HG03521 (cell line): Measurements from ENCODE around the gene KCNJ12.

Source experiments
- ATAC-seq: cut with Tn5 transposase; IDR thresholded peaks from one replicate; pipeline ENCODE4 v1.9.1; 2021; ENCODE audit warnings: mild to moderate bottlenecking, moderate library complexity; ENCODE audit not compliant: unreplicated experiment

KCNJ12 gene

DNA sequence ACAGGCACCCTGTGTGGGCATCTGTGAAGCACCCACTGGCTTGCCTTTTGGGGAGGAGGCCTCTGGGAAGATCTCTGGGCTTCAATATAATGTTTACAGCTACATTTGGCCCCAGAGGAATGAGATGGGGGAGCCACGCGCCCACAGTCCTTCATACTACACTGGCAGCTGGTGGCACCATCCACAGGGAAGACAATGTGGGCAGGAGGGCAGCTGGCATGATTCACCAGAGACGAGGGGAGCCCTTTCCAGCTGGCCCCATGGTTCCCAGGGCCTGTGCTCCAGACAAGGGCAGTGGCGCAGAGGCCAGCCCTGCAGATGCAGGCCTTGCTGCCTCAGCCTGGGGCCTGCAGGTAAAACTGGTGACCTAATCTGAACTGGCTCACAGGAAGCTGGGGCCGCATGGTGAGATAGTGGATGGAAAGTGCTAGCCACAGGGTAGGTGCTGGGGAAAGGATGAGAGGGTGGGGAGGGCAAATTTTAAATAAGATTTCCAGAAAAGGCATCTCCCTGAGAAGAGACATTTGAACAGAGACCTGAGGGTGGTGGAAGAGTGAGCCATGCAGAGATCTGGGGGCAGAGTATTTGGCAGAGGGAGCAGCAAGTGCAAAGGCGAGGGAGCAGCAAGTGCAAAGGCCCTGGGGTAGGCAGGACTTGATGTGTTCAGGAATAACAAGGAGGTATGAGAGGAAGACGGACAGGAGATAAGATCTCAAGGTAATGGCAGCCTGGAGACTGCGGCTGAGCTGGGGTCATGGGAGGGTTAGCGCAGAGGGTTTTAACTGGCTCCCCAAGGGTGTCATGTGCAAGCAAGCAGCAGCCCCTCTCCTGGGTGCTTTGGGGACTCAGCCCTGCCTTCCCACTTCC is 12.1 kb upstream of the KCNJ12 start:
- no peak for ATAC-seq

DNA sequence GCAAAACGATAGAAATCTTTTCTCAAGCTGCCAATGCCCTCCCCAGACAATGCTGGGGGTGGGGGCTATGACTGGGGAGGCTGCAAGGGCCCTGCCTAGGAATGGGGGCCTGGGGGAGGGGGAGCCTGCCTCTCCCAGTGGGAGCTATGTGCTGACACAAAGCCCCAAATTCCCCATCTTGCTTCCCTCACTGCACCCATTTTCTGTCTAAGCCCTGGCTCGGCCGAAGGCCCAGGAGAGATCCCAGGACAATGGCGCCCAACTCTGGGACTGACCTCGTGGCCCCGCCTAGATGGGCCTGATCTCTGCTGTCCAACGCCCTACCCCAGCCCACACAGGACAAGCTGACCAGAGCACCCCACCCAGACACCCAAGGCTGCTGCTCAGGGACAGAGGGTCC is 11.1 kb upstream of the KCNJ12 start:
- ATAC-seq: no peak

DNA sequence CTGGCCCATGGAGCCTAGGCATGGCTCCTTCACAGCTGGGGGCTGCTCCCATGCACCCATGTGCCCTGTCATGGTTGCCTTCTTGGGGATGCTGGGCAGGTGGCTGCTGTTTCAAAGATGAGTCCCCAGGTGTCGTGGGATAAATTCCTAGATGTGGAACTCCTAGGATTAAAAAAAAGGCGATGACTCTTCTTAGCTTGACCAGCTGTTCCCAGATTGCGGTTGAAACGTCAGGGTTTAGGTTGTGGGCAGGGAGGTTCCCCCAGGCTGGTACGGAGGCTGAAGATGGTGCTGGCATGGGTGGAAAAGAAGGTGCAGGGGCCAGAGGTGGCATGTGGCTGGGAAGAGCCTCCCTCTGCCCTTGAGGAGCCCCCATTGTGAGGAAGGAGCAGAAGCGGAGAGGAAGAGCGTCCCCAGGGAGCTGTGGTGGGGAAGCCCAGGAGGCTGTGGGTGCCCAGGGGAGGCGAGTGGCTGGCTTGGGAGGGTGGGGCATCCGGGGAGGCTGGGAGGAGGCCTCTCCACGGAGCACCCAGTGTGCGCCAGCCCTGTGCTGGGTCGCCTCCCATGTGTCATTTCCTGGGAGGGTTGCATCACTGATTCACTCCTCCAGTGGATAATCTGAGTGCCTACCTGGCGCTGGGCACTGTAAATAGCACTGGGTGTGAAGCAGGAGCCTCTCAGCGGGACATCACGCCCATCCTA is 7.5 kb upstream of the KCNJ12 start:
- no peak for ATAC-seq

DNA sequence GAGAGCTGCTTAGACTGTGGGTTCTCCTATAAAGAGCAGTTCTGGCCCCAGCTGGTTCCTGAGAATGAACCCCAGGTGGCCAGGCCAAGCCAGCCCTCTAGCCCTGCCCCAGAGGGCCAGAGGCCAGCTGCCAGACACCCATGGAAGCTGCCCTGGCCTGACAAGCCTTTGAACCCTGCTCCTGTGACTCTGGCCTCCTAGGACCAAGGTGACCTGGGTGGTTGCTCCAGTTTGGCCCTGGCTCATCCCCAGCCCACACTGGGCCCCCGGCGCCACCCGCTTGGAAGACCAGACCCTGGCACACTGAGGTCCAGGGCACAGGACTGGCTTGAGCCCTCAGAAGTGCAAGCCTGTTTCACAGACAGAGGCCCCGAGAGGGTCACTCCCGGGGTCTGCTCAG is 6.8 kb upstream of the KCNJ12 start:
- no peak for ATAC-seq

DNA sequence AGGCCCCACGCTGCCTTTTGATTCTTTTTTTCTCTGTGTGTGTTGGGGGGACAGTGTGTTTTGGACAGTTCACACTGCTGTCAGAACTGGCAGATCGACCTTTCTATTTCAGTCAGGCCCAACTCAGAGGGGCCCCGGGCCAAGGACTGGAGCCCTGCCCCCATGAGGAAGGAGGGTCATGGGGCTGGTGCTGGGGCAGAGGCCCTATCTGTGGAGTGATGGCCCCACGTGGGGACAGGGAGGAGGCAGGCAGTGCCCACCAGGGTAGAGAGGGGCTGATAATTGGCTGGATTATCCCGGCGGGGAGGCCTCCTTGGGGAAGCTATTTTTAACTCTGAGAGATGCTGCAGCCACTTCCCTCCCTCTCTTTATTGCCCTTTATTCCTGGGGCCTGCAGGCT is 5.7 kb upstream of the KCNJ12 start:
- ATAC-seq: no peak

DNA sequence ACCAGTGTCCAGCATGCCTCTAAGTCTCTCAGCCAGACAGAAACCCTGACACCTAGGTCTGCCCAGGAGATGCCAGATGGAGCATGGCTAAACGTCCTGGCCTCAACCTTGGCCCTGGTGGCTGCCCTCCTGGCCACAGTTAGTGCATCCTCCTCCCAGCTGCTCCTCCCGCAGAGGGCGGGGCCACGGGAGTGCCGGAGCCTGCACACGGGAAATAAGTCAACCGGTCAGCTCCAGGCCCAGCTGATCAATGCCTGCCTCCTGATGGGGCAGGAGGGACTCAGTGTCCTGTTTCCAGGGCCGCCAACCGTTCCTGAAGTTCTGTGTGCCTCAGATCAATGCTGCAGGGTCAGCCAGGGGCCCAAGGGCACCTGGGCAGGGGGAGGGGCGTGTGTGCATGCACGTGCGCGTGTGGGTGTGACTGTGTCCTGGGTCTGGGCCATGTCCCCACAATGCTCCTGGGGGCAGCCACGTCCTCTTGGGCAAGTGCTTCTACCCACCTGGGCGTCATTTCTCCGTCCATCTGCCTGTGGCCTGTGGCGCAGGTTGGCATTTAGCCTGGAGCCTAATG is 4.6 kb upstream of the KCNJ12 start:
- ATAC-seq: no peak

DNA sequence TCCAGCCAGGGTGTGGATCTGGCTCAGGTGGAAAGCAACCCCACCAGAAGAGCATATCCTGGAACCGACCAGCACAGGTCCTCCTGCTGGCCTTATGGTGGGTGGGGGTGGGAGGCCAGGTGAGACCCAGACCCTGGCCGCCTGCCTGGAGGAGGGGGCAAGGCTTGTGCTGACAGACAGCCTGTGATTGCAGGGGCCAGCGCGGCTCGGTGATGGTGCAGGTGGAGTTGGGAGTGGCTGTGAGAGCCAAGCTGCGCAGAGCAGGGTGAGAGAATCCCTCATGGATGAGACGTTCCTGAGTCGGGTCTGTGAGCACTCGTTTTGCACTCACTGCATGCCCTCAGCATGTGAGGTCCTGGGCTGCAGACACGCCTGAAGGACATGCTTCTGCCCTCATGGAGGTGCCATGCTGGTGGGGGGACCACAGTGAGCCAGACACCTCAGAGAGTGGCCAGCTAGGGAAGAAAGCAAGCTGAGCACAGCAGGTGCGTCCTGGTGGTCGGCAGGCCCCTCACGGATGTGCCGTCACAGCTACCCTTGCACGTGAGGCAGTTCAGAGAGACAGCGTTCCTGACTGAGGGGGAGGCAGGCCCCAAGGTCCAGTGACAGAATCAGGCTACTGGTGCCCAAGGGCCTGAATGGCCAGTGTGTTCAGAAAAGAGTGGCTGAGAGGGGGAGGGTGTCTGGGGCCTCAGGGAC is 3.8 kb upstream of the KCNJ12 start:
- no peak for ATAC-seq

DNA sequence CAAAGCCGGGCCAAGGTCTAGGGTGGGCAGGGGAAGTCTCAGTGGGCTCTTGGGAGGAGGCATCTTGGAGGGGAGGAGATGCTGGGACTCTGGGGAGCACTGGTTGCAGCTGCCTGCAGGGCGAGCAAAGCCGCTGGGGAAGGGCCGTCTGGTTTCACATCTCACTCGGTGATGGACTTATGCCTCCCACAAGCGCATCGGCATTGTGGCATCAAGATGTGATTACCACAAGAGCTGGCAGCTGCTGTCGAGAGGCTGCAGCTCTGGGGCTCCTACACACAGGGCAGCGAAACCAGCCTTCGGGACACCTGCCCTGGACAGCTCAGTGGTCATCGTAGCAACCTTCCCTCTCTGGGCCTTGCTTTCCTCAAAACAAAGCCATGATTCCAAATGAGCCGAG is 3.1 kb upstream of the KCNJ12 start:
- ATAC-seq: no peak

DNA sequence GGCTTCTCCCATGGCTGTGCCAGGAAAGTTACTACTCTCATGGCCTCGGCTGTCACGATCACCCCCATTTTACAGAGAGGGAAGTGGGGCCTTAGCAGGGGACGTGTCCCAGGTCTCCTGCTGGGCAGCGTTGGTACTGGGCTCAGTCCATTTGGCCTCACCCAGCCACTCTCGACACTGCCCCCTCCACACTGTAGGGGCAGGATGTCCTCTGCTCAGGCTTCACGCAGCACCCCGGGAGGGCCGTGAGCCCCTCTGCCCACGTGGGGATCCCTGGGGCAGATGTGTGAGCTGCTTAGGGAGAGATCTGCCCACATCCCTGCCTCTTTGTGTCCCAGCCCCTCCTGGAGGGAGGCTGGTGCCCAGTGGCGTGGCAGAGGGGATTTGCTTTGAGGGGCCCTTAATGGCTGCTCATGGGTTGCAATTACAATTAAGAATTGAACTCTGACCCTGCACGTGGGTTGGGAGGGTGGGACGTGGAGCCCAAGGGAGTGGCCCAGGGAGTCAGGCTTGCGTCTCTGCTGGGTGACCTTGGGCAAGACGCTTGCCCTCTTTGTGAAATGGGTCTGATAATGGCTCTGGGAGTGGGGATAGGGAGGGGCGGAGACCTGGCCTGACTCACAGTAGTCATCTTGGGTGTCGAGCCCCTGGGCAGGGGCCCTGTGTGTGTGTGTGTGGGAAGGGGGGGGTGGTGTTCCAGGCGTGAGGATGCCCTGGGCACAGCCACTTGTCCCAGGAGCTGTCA is 2.3 kb upstream of the KCNJ12 start:
- ATAC-seq: no peak

DNA sequence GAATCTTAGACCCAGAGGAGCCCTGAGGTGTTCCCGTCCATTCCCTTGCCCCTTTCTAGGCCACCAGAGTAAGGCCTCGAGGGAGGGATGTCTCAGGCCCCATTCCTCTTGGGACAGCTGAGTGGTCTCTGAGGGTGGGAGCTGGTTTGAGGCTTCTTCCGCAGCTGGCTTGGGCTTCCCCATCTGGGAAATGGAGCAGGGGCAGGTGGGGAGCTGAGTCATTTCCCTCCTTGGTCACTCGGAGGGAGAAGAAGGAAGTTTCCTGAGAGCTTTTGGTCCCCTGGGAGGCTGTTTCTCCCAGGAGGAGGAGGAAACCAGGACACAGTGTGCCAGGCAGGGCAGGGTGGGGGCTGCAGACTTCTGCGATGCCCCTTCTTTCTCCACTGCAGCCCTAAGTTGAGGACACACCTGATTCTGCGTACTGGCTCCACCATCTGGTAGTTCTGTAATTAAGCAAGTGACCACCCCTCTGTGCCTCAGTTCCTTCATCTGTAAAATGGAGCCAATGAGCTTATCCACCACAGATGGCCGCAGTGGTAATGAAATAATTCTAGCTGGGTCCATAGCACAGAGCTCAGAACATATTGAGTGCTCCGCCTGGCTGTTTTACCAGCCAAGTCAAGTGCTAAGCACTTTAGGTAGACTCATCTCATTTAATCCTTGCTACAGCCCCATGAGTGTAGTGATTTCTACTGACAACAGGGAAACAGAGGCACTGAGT is 1.6 kb upstream of the KCNJ12 start:
- no peak for ATAC-seq

DNA sequence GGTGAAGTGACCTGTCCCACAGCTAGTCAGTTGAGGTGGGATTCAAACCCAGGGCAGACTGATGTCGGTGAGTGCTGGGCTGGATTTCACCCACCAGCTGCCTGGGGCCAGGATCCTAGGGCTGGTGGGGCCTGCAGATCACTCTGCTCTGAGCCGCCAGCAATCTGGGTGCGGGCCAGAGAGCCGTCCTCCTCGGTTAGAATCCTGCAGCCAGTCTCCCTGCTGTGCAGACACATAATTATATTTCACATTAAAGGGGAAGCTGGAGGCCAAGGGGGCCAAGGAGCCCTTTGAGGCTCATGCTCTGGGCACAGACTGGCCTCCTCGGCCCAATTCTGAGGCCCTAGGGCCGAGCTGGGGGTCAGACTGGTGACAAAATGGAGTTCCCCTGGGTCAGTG is 996 bp upstream of the KCNJ12 start:
- ATAC-seq: no peak

DNA sequence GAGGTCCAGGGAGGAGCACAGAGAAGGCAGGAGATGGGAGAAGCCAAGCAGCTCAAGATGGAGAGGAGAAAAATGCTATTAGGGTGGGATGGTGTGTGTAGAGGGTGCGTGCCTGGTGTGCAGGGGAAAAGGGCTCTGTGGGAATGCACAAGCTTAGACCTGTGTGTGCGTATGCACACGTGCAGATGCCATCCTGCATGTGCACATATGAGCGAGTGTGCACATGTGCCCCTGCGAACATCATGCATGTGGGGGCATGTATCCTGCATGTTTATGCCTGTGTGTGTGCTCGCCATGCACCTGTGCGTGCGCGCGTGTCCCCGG is 438 bp upstream of the KCNJ12 start:
- no peak for ATAC-seq

DNA sequence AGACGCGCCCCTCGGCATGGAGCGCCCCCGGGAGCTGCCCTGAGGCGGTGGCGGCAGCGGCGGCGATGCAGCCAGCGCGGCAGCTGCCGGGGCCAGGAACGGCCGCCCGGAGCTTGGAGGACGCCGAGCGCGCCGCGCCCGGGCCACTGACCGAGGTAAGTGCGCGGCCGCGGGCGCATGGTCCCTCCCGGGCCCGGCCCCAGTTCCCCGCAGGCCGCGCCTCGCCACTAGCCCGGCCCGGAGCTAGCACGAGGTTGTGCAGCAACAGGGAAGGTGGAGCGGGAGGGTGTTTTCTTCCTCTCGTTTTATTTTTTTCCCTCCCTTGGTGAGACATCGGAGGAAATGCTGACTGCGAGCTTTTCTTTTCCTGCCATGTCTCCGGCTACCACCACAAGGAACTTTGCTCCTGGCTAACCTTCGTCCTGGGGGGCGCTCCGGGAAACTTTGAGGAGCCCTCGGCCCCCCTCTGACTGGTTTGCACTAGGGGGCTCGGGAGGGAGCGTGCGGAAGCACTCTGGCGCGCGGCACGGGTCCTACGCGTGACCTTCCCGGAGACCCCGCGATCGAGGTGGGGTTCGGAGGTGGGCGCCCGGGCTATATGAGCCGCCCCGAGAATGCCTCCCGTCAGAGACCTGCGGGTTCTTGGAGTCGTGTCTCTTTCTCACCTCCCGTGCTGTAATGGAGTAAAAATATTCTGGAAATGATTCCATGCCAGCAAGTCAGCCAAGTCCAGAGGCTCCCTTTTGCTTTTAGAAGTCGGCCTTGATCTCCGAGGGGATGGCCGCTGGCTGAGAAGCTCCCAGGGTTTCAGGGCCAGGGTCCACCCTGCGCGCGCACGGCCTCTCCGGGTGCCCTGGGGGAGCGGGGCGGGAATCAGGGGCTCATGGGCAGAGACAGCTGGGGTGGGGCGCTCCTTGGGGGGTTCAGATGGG is 868 bp downstream of the KCNJ12 start:
- ATAC-seq: no peak

DNA sequence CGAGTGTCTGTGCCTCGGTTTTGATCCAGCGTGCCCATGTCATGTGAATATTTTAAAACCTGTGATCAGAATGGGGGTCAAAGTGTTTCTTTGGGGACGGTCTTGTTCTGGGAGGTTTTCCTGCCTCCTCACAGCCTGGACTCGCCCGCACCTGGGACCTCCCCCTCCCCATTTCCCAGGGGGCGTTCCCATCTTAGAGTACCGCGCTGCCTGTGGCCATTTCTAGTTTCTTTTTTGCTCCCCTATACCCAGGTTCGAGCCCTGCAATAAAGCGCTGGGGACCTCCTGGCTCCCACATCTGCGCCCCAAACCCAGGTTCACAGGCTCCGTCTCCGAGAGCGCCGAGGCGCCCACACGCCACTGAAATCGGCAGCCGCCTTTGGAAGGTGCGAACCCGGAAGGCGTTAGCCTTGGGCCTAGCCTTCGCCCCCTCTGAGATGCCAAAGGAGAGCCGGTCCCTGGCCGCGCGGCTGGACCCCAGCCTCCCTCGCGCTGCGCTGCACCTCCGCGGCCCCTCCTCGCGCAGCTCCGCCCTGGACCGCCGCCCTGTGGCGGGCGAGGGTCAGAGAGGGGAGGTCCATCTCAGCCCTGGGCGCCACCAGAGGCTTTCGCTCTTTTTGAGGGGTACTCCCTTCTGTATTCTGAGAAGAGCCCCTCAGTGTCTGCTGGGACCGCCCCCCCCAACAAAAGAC is 1.7 kb downstream of the KCNJ12 start:
- ATAC-seq: no peak

DNA sequence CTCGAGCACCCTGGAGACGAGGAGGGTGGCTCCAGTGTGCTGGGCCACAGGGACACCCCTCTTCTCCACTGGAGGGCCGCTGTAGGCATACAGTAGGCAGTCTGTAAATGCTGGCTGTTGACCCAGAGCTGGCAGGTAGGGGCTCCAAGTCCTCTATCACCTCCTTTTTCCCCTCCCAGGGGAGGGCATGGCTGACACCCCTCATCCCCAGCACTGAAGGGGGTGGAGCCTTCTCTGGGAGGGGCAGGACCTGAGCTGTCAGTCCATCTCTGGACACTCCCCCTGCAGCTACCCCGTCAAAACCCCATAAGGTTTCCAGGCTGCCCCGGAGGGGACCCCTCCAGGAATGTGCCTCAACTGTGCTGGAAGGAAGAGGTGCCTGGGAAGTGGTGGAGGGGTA is 2.4 kb downstream of the KCNJ12 start:
- ATAC-seq: no peak

DNA sequence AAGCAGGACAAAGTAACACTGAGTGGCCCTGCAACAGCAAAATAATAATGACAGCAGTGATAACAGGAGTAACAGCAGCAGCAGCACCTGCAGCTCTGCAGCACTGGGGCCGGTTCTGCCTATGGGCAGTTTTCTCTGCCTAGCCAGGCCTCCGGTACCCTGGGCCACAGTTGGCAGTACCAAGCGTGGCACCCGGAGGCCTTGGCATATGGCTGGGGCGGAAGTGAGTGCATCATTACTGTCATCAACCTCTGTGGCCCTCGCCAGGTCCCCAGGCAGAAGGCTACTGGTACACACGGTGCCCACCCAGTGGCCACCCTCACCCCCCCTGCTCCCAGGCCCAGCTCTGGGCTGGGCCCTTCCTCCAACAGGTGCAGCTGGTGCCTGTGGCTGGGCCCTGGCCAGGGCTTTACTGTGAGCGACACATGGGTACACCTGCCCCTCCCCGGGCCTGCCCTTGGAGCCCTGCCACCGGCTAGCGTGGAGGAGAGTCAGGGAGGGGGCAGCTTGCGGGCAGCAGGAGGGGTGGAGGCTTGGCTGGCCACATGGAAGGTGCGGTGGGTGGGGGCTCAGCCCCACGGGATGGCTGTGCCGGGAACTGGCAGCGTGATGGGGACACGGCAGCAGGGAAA is 3.0 kb downstream of the KCNJ12 start:
- ATAC-seq: no peak

DNA sequence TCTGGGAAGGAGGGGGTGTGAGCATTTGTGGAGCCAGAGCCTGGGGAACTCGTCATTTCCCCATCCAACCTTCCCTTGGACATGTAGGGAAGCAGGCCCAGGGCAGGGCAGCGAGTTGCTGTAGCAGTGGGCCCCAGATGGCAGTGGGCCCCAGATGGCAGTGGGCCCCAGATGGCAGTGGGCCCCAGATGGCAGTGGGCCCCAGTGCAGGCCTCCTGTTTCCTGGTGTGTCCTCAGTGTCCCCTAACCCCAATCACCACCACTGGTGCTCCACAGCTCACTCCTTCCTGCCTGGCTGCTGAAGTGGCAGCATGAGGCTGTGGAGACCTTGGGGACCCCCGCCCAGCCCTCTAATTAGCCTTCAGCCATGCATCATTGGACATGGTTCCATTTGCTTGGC is 4.5 kb downstream of the KCNJ12 start:
- ATAC-seq: no peak

DNA sequence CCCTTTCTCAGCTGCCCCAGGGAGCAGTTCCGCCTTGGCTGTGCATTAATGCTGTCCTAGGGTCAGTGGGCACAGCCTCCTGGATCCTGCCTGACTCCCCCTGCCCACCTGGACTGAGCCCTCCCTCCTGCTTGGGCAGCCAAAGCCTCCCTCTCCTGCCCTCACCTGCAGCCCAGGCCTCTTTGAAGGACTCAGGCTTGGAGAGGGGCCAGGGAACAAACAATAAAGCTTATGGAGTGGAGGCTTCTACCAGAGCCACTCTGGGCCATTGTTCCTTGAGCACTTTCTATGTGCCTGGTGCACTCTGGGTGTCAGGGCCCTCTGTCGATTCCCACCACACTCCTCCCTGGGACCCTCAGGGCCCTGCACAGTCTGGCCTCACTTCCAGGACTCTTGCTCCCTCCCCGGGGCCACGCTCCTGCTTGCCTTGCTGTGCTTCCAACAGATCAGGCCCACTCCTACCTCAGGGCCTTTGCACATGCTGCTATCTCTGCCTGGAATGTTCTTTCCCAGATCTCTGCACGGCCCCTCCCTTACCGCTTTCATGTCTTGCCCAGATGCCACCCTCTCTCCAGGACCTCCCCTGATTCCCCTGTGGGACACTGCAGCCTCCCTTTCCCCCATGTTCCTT is 5.0 kb downstream of the KCNJ12 start:
- no peak for ATAC-seq
